T-helper 1 cell (primary cell): ENCODE measurements around the gene ASPDH.

Experiments
- DNase-seq, 5 donors: peaks; one replicate each; pipeline ENCODE4 v3.0.0-alpha.2; 2012 to 2020

ASPDH gene

DNA sequence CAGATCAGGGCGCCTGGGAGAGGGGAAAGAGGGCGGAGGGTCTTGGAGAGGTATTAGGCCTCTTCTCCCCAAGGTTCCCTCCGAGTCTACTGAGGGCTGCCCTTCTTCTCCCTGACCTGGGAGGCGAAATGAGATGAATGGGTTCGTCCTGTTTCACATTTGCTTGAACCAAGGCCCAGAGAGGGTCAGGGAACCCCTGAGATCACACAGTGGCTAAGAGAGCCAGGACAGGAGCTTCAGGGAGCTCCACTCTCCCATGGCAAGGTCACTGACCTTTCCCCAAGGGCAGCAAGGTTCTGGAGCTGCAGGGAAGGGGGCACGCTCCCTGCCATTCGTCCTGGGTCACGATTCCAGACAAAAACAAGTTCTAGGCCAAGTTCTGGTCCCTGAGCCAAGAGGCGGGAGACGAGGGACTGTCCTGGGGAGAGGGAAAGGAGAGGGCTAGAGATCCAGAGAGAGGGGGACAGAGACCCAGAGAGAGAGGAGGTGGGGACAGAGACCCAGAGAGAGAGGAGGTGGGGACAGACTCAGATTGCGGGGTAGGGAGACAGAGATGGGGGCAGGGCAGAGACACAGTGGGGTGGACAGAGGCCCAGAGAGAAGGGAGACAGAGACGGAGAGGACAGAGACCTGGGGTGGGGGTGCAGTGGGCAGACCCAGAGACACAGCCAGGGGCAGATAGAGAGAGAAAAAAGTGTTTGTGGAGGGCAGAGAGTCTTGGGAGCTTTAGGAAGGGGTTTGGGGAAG, 541 bp downstream of the ASPDH start:
- no peak for DNase-seq

GRCh38 chr19:50512112-50512998, 1.4 kb downstream of the ASPDH start:
- no peak for DNase-seq

DNA sequence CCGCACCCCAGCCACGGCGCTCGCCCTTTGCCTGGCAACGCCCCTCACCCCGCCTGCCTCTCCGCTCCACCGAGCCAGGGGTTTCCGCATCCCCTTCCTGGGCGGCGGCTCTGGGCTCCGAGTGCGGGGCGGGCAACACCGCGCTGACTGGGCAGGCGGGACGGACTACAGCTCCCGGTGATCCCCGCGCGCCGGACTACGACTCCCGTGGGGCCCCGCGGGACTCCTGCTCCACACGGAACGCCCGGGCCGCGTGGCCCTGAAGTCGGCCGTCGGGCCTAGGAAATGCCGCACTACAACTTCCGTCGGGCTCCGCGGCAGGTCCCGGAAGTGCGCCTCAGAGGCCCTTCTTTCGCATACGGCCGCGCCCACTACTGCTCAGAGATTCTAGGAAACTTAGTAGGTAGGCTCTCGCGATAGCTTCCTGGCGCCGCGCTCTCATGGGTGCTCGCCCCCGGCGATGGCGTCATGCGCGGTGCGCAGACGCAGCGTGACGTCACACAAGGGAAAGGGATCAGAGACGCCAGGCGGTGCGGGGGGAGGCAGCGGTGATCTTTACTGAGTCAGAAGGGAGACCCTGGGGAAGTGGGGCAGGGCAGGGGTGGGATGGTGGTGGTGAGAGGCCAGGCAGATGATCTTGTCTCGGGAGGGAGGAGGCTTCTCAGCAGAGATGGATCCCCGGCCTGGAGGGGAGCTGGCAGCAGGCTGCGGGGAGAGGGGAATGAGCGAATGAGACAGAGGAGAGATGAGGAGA, 2.5 kb downstream of the ASPDH start, which contains the start of gene JOSD2:
JOSD2 (minus strand) TSS at position 123 of the 754 bp plus-strand sequence. CDS start 760 bp downstream, outside the sequence.
- peak; percentile 93 to 100 (median 96) for DNase-seq

GRCh38 chr19:50510700-50511068, 3.0 kb downstream of the ASPDH start:
- DNase-seq, result no peak

GRCh38 chr19:50510121-50510670, 3.5 kb downstream of the ASPDH start:
- no peak for DNase-seq

DNA sequence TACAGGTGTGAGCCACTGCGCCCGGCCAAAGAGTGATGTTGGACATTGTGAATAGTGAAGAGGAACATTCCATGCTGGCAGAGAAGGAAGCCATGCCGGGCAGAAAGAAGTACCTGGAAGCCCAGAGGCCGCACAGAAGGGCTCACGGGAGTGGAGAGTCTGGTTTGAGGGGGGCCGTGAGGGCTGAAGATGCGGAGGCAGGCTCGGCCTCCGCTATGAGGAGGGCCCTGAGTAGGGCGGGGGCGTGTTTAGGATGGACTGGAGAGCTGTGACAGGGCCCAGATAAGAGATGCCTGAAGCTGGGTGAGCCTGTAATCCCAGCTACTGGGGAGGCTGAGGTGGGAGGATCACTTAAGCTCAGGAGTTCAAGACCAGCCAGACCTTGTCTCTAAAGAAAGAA, 4.3 kb downstream of the ASPDH start:
- DNase-seq, result no peak

DNA sequence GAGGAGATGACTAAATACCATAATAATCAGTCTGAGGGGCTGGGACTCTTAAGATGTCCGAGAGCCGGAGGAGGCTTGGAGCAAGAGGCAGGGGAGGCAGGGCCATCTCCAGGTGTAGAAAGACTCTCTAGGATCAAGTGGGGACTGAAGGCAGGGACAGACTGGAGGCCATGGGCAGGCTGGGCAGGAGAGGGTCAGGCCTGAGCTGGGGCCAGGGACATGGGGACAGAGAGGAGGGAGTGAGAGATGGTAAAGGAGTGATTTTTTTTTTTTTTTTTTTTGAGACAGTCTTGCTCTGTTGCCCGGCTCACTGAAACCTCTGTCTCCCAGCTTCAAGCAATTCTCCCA, 4.9 kb downstream of the ASPDH start:
- DNase-seq, result no peak

DNA sequence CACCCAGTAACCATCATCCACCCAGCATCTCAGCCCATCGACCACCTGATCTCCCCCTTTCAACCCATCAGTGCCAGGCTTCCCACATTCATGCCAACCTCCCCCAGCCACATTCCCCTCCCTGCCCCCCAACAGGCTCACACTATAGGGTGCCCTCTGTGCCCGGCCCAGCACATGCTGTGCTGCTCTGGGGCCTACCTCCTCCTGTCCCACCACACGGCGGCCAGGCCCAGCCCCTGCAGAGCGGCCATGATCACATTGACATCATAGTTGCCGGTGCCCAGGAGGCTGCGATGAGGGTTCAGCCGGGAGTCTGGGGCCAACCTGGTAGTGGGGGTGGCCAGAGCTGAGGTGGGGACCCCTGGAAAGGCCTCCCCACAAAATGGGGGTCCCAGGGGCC, 6.3 kb downstream of the ASPDH start:
- DNase-seq, result no peak

- DNase-seq, result no peak
Measured at GRCh38 chr19:50506700-50507099, 7.0 kb downstream of the ASPDH start.

DNA sequence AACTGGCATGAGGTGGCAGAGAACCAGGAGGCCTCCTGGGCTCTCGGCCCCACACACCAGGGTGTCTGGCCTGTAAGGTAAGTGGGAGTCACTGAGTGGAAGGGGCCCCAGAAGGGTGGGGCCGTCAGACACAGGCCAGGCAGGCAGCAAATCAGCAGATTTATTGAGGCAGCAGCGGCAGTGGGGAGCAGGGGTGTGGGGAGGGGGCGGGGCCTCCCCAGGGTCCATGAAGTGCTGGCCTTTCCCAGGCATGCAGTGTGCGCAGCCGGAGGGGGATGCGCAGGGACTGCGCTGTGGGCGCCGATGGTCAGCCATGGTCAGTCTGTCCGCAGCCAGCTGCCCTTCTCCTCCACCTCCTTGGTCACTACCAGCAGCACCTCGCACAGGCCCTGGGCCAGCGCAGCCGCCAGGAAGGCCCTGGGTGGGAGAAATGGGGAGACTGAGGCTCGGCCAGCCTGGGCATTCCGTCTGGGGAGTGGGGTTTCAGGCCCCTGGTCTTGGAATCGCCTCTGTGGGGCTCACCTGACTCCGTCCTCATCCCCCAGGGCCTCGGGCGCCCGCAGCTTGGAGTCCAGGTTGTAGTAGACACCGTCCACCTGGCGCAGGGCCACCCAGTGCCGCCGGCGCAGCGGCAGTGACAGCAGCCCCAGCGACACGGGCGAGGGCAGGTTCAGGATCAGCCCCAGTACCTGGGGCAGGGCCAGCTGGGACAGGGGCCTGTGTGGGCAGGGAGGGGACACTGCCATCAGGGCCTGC, 7.7 kb downstream of the ASPDH start:
- no peak for DNase-seq

- DNase-seq, result no peak
Measured at GRCh38 chr19:50501568-50502475, 11.9 kb downstream of the ASPDH start.

DNA sequence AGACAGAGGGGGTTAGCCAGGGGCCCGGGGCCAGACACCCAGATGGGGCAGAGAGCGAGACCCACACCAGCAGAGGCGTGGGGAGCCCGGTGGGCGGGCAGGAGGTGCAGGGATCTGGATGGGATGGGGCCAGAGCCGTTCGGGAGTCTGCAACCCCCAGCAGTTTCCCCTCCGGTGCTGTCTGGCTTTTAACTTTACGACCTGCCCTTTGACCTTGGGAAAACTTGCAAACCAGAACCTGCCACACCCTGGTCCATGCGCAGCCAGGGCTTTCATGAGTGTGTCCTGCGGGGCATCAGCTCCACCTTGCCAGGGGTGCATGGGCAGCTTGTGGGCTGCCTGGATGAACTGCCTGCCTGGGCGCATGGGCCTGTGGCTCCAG, 12.5 kb downstream of the ASPDH start:
- DNase-seq, result no peak

- no peak for DNase-seq
Measured at GRCh38 chr19:50500753-50501151, 13.0 kb downstream of the ASPDH start.

DNA sequence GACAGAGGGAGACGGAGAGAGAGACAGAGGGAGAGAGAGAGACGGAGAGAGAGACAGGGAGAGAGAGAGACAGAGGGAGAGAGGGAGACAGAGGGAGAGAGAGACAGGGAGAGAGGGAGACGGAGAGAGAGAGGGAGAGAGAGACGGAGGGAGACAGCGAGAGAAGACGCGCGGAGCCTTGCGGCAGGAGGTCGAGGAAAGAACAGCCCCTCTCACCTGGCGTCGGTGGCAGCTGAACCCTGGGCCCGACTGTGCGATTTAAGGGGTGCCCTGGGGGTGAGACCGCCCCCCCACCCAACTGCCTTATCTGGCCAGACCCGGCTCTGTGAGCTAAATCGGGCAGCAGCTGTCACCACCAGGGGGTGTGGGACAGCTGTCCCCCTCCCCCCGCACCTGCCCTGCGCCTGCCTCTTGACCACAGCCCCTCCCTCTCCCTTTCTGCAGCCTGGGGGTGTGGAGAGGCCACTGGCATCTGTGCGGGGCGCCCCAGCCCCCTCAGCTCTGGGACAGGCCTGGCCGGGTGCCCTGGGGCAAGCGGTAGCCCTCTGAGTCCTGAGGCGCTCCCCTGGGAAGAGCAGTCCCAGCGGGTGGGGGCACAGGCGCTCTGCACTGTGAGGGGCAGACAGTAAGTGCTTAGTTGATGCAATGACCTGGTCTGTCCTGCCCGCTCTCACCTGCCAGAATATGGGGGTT, 13.5 kb downstream of the ASPDH start:
- no peak for DNase-seq

DNA sequence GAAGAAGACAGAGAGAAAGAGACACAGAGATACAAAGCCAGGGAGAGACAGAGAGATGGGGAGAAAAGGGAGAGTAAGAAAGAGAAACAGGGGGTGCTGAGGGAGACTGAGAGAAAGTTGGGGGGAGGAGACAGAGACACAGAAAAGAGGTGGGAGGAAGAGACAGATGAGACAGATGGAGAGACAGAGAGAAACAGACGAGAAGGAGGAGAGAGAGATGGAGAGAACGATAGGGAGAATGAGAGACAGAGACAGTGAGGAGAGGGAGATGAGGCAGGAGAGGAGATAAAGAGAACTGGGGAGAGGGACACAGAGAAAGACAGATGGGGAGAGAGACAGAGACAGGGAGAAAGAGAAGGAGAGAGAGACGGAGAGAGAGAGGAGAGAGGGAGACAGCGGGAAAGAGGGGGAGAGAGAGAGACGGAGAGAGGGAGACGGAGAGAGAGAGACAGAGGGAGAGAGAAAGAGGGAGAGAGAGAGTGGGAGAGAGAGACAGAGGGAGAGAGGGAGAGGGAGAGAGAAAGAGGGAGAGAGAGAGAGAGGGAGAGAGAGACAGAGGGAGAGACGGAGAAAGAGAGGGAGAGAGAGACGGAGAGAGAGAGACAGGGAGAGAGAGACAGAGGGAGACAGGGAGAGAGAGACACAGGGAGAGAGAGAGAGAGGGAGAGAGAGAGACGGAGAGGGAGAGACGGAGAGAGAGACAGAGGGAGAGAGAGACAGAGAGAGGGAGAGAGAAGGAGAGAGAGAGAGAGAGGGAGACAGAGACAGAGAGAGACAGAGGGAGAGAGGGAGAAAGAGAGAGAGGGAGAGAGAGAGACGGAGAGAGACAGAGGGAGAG, 15.3 kb downstream of the ASPDH start:
- DNase-seq, result no peak

- DNase-seq, result no peak
Measured at GRCh38 chr19:50497022-50497405, 16.7 kb downstream of the ASPDH start.

DNA sequence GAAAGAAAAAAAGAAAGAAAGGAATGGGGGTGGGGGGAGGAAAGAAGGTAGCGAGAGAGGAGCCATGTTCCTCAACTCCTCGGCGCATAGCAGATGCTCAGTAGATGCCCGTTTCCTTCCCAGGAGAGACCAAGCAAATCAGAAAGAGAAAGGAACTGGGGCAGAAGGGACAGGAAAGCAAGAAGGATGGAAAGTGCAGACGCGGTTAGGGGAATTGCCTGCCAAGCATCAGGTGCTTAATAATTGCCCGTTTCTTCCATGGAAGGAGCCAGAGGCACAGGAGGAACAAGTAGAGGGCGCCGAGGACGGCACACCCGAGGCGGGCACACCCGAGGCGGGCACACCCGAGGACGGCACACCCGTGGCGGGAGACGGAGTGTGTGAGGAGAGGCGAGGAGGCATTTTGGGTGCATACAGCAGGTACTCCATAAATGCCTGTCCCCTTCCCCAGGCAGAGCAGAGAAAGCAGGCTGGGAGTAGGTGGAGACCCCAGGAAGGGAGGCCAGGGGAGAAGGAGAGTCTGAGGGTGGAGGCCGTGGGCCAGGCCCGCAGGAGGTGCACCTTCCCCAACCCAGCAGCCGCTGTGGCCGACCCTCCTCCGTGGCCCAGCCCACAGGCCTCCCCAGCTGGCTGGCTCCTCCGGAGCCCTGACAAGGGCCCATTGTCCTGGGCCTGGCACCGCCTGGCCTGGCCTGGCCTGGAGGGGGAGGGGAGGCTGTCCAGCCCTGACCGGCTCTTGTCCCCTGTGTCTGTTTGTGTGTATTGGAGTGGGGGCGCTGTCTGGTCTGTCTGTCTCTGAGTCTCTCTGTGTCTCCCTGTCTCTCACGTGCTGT, 17.3 kb downstream of the ASPDH start:
- DNase-seq, result no peak

DNA sequence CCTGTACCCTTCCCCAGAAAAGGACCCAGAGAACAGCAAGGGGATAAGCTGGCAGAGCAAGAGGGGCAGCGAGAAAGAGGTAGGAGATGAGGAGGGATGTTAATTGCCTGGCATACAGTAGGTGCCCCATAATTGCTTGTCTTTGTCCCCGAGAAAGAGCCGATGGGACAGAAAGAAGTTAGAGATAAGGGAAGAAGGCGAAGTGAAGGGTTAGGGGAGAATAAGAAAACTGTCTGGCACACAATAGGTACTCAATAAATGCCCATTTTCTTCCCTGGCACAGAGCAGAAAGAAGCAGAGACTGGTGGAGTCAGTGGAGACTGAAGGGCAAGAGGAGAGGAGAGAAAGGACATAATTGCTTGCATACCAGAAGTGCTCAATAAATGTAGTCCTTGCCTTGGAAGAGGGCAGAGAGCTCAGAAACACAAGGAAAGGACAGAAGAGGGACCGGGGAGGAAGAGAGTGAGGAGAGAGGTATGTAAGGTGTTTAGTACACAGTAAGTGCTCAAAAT, 18.6 kb downstream of the ASPDH start:
- no peak for DNase-seq
